Measurements from ENCODE around the gene CPLX4. TPM values are rescaled to one million over a fixed set of nuclear protein-coding genes. Genes with fewer than 3 reads are reported as not detected.

Gene CPLX4
- total and polyA plus RNA-seq, 2 donors (not counting 1 experiment from before 2014, with no cell fraction given): not detected

DNA sequence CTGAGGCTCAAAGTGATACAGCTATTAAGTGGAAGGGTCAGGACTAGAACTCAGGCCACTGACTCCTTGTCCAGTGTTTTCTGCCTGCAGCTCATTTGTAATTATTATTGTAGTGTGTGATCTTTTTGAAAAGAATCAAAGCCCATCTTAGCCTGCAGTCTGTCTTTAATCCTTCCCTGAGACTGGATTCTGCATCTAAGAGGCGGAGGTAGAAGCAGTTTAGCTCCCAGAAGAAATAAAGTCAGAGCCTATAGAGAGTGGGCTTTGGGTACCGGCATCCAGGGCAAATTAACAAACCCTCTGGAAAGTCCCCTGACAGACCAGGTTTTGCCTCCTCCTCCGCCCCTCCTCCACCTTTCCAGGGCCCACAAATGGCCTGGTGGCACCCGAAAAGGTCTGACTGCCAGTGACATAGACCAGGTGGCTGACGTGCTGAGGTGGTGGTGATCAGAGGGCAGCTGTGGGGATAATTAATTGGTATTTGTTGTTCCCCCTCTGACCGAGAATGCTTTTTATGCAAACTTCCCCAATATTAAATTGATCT, 43.0 kb downstream of the CPLX4 start:
- no peaks in the 10 kb centered on the region for H3K79me2 ChIP-seq (ENCODE audit: control insufficient read depth, insufficient read depth, low read length)
- no peaks in the 10 kb centered on the region for H3K9me3 ChIP-seq (ENCODE audit: control insufficient read depth, insufficient read depth, low read depth, low read length)
- peaks cover 68% of the 10 kb centered on the region for H3K27me3 ChIP-seq (ENCODE audit: control insufficient read depth, insufficient read depth, low read length)
- no peak overlapping the region for H3K27ac ChIP-seq (ENCODE audit: insufficient read depth, low read length)
- no peaks in the 10 kb centered on the region for H3K4me1 ChIP-seq (ENCODE audit: control insufficient read depth, extremely low read depth, insufficient read depth, low read length)
- H3K36me3 ChIP-seq (ENCODE audit: control insufficient read depth, insufficient read depth, low read length): no peaks in the 10 kb centered on the region
- TF ChIP-seq, protein P1, sequence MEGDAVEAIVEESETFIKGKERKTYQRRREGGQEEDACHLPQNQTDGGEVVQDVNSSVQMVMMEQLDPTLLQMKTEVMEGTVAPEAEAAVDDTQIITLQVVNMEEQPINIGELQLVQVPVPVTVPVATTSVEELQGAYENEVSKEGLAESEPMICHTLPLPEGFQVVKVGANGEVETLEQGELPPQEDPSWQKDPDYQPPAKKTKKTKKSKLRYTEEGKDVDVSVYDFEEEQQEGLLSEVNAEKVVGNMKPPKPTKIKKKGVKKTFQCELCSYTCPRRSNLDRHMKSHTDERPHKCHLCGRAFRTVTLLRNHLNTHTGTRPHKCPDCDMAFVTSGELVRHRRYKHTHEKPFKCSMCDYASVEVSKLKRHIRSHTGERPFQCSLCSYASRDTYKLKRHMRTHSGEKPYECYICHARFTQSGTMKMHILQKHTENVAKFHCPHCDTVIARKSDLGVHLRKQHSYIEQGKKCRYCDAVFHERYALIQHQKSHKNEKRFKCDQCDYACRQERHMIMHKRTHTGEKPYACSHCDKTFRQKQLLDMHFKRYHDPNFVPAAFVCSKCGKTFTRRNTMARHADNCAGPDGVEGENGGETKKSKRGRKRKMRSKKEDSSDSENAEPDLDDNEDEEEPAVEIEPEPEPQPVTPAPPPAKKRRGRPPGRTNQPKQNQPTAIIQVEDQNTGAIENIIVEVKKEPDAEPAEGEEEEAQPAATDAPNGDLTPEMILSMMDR (conservative IDR thresholded peaks at IDR 0.05 in 1 of 2, IDR thresholded peaks at IDR 0.05 in 1 of 2; ENCODE audit: low read depth in 1 of 2, low read length in 2 of 2): no peak
- no peak for TF ChIP-seq EZH2 (IDR thresholded peaks at IDR 0.05; ENCODE audit: low read length, missing control alignments)
- DNase-seq (ENCODE audit: low read depth in 2 of 2): no peak
- H3K4me2 ChIP-seq (ENCODE audit: extremely low read depth, insufficient read depth, low read length): no peak overlapping the region
- no peak overlapping the region for H3K9ac ChIP-seq (ENCODE audit: insufficient read depth, low read length)
- no peak overlapping the region for H3K4me3 ChIP-seq (replicated peaks in 1 of 4; ENCODE audit: control extremely low read depth in 1 of 4, insufficient read depth in 1 of 4, low read depth in 3 of 4, low read length in 4 of 4)
- no peaks in the 10 kb centered on the region for H4K20me1 ChIP-seq (ENCODE audit: control insufficient read depth, extremely low read depth, insufficient read depth, low read length)
- H2AFZ ChIP-seq (ENCODE audit: low read length): no peak overlapping the region

DNA sequence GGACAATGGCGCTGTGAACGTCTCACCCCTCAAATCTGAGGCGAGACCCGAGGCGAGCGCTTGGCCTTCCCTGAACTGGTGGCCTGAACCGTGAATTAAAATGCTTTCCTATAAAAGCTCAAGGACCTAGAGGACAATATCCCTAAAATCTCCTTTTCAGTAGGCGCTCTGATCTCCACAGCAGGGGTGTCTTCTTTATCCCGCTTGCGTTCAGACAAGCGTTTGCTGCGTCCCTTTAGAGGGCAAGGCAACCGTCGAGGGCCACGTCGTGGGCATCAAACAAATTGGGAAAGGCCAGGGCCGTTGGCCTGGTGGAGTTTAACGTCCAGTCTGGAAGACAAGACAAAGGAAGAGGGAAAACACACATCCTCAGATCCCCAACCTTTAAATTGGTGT, 43.9 kb downstream of the CPLX4 start:
- Histone ChIP-seq H3K9ac (ENCODE audit: insufficient read depth, low read length) (no peak overlapping the region), H3K4me2 (ENCODE audit: extremely low read depth, insufficient read depth, low read length) (no peak overlapping the region), H3K27ac (ENCODE audit: insufficient read depth, low read length) (no peak overlapping the region), H3K9me3 (ENCODE audit: control insufficient read depth, insufficient read depth, low read depth, low read length) (no peaks in the 10 kb centered on the region), H2AFZ (ENCODE audit: low read length) (no peak overlapping the region), H3K79me2 (ENCODE audit: control insufficient read depth, insufficient read depth, low read length) (no peaks in the 10 kb centered on the region), H3K27me3 (ENCODE audit: control insufficient read depth, insufficient read depth, low read length) (peaks cover 71% of the 10 kb centered on the region), H4K20me1 (ENCODE audit: control insufficient read depth, extremely low read depth, insufficient read depth, low read length) (no peaks in the 10 kb centered on the region), H3K4me1 (ENCODE audit: control insufficient read depth, extremely low read depth, insufficient read depth, low read length) (no peaks in the 10 kb centered on the region), H3K36me3 (ENCODE audit: control insufficient read depth, insufficient read depth, low read length) (no peaks in the 10 kb centered on the region), H3K4me3 (replicated peaks in 1 of 4; ENCODE audit: control extremely low read depth in 1 of 4, insufficient read depth in 1 of 4, low read depth in 3 of 4, low read length in 4 of 4) (no peak overlapping the region)
- DNase-seq (ENCODE audit: low read depth in 2 of 2): no peak
- no peak for TF ChIP-seq EZH2 (IDR thresholded peaks at IDR 0.05; ENCODE audit: low read length, missing control alignments)
- TF ChIP-seq, protein P1 (conservative IDR thresholded peaks at IDR 0.05 in 1 of 2, IDR thresholded peaks at IDR 0.05 in 1 of 2; ENCODE audit: low read depth in 1 of 2, low read length in 2 of 2): no peak

DNA sequence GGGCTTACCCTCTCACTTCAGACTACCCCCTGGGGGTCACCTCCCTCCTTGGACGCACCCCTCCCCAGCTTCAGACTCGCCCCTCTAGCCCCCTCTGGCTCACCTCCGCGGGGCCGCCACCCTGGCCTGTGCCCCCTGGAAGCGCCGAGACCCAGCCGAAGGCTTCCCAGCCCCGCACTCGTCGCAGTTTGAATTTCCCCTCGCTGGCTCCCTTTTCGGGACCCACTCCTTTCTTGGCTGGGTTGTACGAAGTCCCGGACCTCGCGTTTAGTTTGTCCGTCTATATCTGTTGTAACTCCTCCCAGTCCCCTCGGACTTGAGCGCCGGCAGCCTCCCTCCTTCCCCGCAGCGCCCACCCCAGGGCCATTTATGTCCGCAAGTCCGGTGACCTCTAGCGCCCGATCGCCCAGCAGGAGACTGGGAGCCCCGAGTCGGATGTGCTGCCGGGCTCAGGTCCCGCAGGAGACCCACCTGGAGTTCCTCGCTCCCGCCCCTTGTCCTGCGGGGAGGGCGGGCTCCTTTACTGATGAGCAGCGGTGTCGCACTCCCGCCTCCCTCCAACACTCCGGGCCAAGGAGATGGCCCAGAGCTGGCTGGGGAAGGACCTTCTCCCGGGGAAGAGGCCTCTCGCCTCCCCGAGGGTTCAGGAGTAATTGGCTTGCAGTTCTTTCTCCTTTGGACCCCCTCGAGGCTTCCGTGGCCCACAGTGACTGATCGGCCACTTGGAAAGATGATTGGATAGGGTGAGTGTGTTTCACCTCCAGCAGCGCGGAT, 44.5 kb downstream of the CPLX4 start:
- Histone ChIP-seq H3K36me3 (ENCODE audit: control insufficient read depth, insufficient read depth, low read length) (no peaks in the 10 kb centered on the region), H3K27me3 (ENCODE audit: control insufficient read depth, insufficient read depth, low read length) (peaks cover 73% of the 10 kb centered on the region), H3K4me2 (ENCODE audit: extremely low read depth, insufficient read depth, low read length) (no peak overlapping the region), H4K20me1 (ENCODE audit: control insufficient read depth, extremely low read depth, insufficient read depth, low read length) (no peaks in the 10 kb centered on the region), H2AFZ (ENCODE audit: low read length) (no peak overlapping the region), H3K4me3 (replicated peaks in 1 of 4; ENCODE audit: control extremely low read depth in 1 of 4, insufficient read depth in 1 of 4, low read depth in 3 of 4, low read length in 4 of 4) (no peak overlapping the region), H3K27ac (ENCODE audit: insufficient read depth, low read length) (no peak overlapping the region), H3K79me2 (ENCODE audit: control insufficient read depth, insufficient read depth, low read length) (no peaks in the 10 kb centered on the region), H3K9ac (ENCODE audit: insufficient read depth, low read length) (no peak overlapping the region), H3K9me3 (ENCODE audit: control insufficient read depth, insufficient read depth, low read depth, low read length) (no peaks in the 10 kb centered on the region), H3K4me1 (ENCODE audit: control insufficient read depth, extremely low read depth, insufficient read depth, low read length) (no peaks in the 10 kb centered on the region)
- no peak for DNase-seq (ENCODE audit: low read depth in 2 of 2)
- TF ChIP-seq, protein P1 (conservative IDR thresholded peaks at IDR 0.05 in 1 of 2, IDR thresholded peaks at IDR 0.05 in 1 of 2; ENCODE audit: low read depth in 1 of 2, low read length in 2 of 2): no peak
- TF ChIP-seq EZH2 (IDR thresholded peaks at IDR 0.05; ENCODE audit: low read length, missing control alignments): no peak
